Measurements from ENCODE around the gene PDE10A. TPM values are rescaled to one million over a fixed set of nuclear protein-coding genes. Genes with fewer than 3 reads are reported as not detected.

The PDE10A gene
- total RNA-seq, 4 donors from 2014 or later = 3.5 to 10.0 (median 6.2) TPM

DNA sequence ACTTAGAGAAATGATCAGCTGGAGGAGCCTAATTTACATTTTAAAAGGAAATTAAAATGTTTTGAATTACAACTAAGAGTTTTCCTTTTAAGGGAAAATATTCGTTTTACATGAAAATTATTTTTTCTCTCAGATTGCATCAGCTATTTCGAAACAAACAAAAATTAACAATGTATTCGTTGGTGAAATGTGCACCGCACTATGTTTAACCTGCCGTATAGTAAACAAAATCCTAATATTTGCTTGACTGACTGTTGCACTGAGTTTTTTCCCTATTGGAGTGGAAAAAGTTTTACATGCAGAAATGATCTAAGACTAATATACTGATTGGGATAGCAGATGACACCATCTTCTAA, 5.7 kb downstream of the PDE10A start:
- TF ChIP-seq, protein P1, sequence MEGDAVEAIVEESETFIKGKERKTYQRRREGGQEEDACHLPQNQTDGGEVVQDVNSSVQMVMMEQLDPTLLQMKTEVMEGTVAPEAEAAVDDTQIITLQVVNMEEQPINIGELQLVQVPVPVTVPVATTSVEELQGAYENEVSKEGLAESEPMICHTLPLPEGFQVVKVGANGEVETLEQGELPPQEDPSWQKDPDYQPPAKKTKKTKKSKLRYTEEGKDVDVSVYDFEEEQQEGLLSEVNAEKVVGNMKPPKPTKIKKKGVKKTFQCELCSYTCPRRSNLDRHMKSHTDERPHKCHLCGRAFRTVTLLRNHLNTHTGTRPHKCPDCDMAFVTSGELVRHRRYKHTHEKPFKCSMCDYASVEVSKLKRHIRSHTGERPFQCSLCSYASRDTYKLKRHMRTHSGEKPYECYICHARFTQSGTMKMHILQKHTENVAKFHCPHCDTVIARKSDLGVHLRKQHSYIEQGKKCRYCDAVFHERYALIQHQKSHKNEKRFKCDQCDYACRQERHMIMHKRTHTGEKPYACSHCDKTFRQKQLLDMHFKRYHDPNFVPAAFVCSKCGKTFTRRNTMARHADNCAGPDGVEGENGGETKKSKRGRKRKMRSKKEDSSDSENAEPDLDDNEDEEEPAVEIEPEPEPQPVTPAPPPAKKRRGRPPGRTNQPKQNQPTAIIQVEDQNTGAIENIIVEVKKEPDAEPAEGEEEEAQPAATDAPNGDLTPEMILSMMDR (IDR thresholded peaks at IDR 0.05) = no peak
- Histone ChIP-seq H3K36me3 (no peaks in the 10 kb centered on the region), H3K4me3 (no peak overlapping the region), H3K4me1 (peaks cover 0 to 25% (median 16%) of the 10 kb centered on the region in 4 donors), H3K27me3 (peaks cover 0 to 44% of the 10 kb centered on the region in 2 donors), H3K9me3 (no peaks in the 10 kb centered on the region), H3K27ac (no peak overlapping the region)
- 93 to 95% methylated on average over 5 of the region's 5 CpGs for WGBS, 2 donors
- DNase-seq (ENCODE audit: low spot score in 2 of 2) = no peak

- no peak for TF ChIP-seq EP300 (IDR thresholded peaks at IDR 0.05)
- no peak for TF ChIP-seq POLR2A (IDR thresholded peaks at IDR 0.05)
- TF ChIP-seq, protein P1 (IDR thresholded peaks at IDR 0.05) = no peak
- H3K27me3 ChIP-seq = peaks cover 0 to 44% of the 10 kb centered on the region in 2 donors
- H3K36me3 ChIP-seq = no peaks in the 10 kb centered on the region
- peaks cover 0 to 21% (median 15%) of the 10 kb centered on the region in 4 donors for H3K4me1 ChIP-seq
- H3K9me3 ChIP-seq = no peaks in the 10 kb centered on the region
- no peak overlapping the region for H3K27ac ChIP-seq
- no peak for DNase-seq (ENCODE audit: low spot score in 2 of 2)
- WGBS, 2 donors = 91 to 93% methylated on average over 8 of the region's 8 CpGs
- H3K4me3 ChIP-seq = no peak overlapping the region
Observed at GRCh38 chr6:165656581-165657324, 6.3 kb downstream of the PDE10A start.

DNA sequence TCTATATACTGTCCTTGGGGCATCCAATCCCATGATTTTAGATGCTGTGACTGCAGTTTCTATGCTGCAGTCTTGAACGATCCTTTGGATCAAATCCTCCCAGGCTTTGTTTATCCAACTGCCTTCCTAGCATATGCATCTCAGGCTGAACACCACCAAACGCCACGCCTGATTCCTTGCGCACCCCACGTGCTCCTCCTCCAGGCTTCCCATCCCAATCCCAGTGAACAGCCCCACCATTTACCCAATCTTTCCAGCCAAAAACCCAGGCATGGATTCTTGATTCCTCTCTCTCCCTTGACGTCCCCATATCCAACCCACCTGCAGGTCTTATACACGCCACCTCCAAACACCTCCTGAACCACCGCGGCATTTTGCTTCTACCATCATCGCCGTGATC, 7.8 kb downstream of the PDE10A start:
- Histone ChIP-seq H3K27me3 (peaks cover 0 to 32% of the 10 kb centered on the region in 2 donors), H3K9me3 (no peaks in the 10 kb centered on the region), H3K4me3 (no peak overlapping the region), H3K36me3 (no peaks in the 10 kb centered on the region), H3K27ac (no peak overlapping the region), H3K4me1 (peaks cover 0 to 6% (median under 1%) of the 10 kb centered on the region in 4 donors)
- no peak for DNase-seq (ENCODE audit: low spot score in 2 of 2)
- no peak for TF ChIP-seq EP300 (IDR thresholded peaks at IDR 0.05)
- TF ChIP-seq, protein P1 (IDR thresholded peaks at IDR 0.05) = no peak
- TF ChIP-seq POLR2A (IDR thresholded peaks at IDR 0.05) = no peak
- 94% methylated on average over 11 of the region's 11 CpGs for WGBS, 2 donors

DNA sequence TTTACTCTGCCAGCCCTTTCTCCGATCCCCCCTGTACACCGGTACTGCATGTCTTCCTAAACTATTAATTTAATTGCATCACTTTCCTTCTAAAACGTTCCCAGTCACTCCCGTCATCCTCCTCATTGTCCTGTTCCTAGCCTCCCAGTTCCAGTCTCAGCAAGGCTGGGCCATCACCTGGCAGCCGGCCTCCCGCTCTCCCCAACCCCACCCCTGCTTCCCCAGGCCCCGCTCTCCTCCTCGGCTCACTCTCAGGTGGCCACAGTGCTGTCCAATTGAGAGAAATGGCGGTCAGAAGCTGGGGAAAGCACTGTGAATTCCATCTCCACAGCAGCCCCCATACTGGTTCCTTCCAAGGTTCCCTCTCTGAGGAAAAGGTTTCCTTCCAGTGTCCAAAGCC, 8.9 kb downstream of the PDE10A start:
- Histone ChIP-seq H3K27me3 (peaks cover 0 to 22% of the 10 kb centered on the region in 2 donors), H3K36me3 (no peaks in the 10 kb centered on the region), H3K9me3 (no peaks in the 10 kb centered on the region), H3K4me3 (no peak overlapping the region), H3K27ac (no peak overlapping the region), H3K4me1 (peaks cover 0 to 4% (median 0%) of the 10 kb centered on the region in 4 donors)
- DNase-seq (ENCODE audit: low spot score in 2 of 2) = no peak
- 94 to 96% methylated on average over 9 of the region's 9 CpGs for WGBS, 2 donors
- TF ChIP-seq, protein P1 (IDR thresholded peaks at IDR 0.05) = no peak

- peaks cover 0 to 4% (median 0%) of the 10 kb centered on the region in 4 donors for H3K4me1 ChIP-seq
- DNase-seq (ENCODE audit: low spot score in 2 of 2) = no peak
- TF ChIP-seq EP300 (IDR thresholded peaks at IDR 0.05) = no peak
- TF ChIP-seq, protein P1 (IDR thresholded peaks at IDR 0.05) = no peak
- no peak overlapping the region for H3K4me3 ChIP-seq
- no peaks in the 10 kb centered on the region for H3K36me3 ChIP-seq
- no peaks in the 10 kb centered on the region for H3K9me3 ChIP-seq
- no peak overlapping the region for H3K27ac ChIP-seq
- 85% methylated on average over 11 of the region's 11 CpGs for WGBS, 2 donors
- H3K27me3 ChIP-seq = peaks cover 0 to 16% of the 10 kb centered on the region in 2 donors
Observed at GRCh38 chr6:165653607-165654006, 9.4 kb downstream of the PDE10A start.

Measured in tibial nerve (tissue), 4 donors.